Left kidney (tissue), 2 donors: ENCODE data around the gene SEMA4B. TPM values are rescaled to one million over a fixed set of nuclear protein-coding genes. Genes with fewer than 3 reads are reported as not detected.

ENCODE experiments used
- DNase-seq: peaks from one replicate; pipeline ENCODE4 v3.0.0-alpha.2; 2013
- polyA plus RNA-seq: library from polyadenylated mRNA; unstranded; fragments of 120-200 nt; gene quantifications from one replicate; pipeline ENCODE4 v1.2.1, GENCODE V29; 2013; ENCODE audit not compliant: insufficient read length

The SEMA4B gene
- polyA plus RNA-seq, 1 donor, result 43.0 TPM

GRCh38 chr15:90205050-90205848, 4.1 kb downstream of the SEMA4B start:
- no peak for DNase-seq

- no peak for DNase-seq
These were observed 4.8 kb downstream of the SEMA4B start for GRCh38 chr15:90205886-90206285.

GRCh38 chr15:90207252-90207651, 6.1 kb downstream of the SEMA4B start:
- DNase-seq, result no peak

GRCh38 chr15:90208356-90208755, 7.2 kb downstream of the SEMA4B start:
- no peak for DNase-seq

GRCh38 chr15:90209591-90209990, 8.5 kb downstream of the SEMA4B start:
- no peak for DNase-seq

GRCh38 chr15:90210593-90210992, 9.5 kb downstream of the SEMA4B start:
- DNase-seq, result no peak

- no peak for DNase-seq
These were observed 9.9 kb downstream of the SEMA4B start for GRCh38 chr15:90211009-90211408.

GRCh38 chr15:90211440-90212143, 10.5 kb downstream of the SEMA4B start:
- DNase-seq, result no peak

GRCh38 chr15:90212221-90213098, 11.3 kb downstream of the SEMA4B start:
- DNase-seq, result no peak

GRCh38 chr15:90213122-90213817, 12.1 kb downstream of the SEMA4B start:
- DNase-seq, result no peak

- DNase-seq, result no peak
These were observed 12.7 kb downstream of the SEMA4B start for GRCh38 chr15:90213818-90214204.

GRCh38 chr15:90214553-90215196, 13.5 kb downstream of the SEMA4B start:
- no peak for DNase-seq

- DNase-seq, result no peak
These were observed 16.7 kb downstream of the SEMA4B start for GRCh38 chr15:90217671-90218394.

- no peak for DNase-seq
These were observed 18.5 kb downstream of the SEMA4B start for GRCh38 chr15:90219421-90220141.

GRCh38 chr15:90221246-90221900, 20.2 kb downstream of the SEMA4B start:
- no peak for DNase-seq

GRCh38 chr15:90222547-90222946, 21.4 kb downstream of the SEMA4B start:
- no peak for DNase-seq

GRCh38 chr15:90223441-90224165, 22.5 kb downstream of the SEMA4B start:
- no peak for DNase-seq

- no peak for DNase-seq
These were observed 23.9 kb downstream of the SEMA4B start for GRCh38 chr15:90225047-90225446.
